Renal cortical epithelial cell (primary cell): Measurements from ENCODE around the gene MPHOSPH9. TPM values are rescaled to one million over a fixed set of nuclear protein-coding genes. Genes with fewer than 3 reads are reported as not detected.
A peak's percentile ranks its signal among the peaks of the same experiment; 100 is the strongest.
"Not testable (repeated sequence)": the region's sequence is repeated elsewhere in the genome, so short reads cannot be mapped to it uniquely, and the experiment has no call there.

Experiments used
- DNase-seq: peaks from one replicate; pipeline ENCODE4 v3.0.0-alpha.2; 2011; ENCODE audit warnings: low read depth
- total RNA-seq: library from RNA; depleted of rRNA; stranded (reverse); fragments of >200 nt; gene quantifications from 2 replicates; pipeline ENCODE4 v1.2.3, GENCODE V29; 2014

Gene MPHOSPH9
- total RNA-seq, 1 donor from 2014 or later, result 64.2 TPM

DNA sequence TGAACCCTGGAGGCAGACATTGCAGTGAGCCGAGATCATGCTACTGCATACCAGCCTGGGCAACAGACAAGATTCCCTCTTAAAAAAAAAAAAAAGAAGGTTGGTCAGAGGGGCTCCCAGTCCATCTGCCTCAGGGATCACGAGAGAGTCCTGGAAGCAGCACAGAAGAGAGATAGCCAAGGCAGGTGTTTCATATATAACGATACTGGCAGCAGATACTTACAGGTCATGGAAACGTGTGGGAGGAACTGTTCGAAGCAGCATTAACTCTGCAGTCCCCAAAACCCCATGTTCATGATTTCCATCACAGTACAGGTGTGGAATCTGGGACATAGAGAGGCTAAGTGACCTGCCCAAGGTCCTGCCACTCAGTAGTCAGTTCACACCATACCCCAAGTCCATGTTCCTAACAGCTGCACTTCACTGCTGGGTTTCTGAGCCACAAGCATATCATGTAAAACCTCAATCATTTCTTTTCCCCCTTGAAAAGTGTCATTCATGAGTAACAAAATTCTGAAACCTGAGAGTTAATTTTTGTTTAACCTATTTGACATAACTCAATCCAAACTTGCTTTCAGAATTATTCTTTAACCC lies 22.0 kb upstream of the MPHOSPH9 start:
- DNase-seq, result no peak

DNA sequence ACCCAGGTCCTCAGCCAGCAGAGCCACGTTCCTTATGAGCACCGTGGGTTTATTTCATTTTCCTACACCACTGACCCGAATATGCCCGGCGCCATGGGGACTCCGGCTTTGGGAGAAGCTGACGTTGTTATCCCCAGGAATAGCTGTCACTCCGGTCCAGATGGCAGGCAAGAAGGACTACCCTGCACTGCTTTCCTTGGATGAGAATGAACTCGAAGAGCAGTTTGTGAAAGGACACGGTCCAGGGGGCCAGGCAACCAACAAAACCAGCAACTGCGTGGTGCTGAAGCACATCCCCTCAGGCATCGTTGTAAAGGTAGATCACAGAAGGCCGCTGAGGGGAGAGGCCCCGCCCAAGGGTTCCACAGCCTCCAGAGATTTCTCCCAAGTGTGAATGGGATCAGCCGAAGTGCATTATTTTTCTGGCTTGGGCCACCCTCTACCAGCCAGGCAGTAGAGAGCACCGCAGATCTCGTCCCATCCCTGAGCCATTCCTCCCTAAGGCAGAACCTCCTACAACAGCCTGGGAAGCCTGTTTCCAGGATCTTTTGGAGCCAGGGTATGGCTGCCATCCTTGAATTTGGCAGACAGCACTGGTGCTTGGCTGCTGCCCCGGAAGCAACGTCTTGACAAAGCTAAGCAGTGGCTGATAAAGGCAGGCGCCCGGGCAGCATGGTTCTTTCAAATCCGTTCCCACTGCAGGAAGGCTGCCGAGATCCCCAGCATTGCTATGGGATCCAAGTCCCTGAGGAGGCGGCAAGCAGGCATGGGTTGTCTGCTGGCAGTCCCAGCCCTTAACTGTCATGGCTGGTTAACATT lies 20.9 kb upstream of the MPHOSPH9 start:
- DNase-seq, result no peak

DNA sequence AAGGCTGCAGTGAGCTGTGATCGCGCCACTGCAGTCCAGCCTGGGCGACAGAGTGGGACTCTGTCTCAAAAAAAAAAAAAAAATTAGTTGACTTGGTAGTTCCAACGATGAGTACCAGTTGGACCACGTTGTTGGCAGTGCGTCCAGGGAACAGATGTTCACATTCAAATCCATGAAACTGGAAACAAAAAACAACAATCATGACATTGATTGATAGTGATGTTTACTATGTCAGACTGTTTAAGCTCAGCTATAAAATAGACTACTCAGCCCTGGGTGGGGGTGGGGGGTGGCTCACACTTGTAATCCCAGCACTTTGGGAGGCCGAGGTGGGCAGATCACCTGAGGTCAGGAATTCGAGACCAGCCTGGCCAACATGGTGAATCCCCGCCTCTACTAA lies 19.4 kb upstream of the MPHOSPH9 start:
- DNase-seq, result not testable (repeated sequence)

DNA sequence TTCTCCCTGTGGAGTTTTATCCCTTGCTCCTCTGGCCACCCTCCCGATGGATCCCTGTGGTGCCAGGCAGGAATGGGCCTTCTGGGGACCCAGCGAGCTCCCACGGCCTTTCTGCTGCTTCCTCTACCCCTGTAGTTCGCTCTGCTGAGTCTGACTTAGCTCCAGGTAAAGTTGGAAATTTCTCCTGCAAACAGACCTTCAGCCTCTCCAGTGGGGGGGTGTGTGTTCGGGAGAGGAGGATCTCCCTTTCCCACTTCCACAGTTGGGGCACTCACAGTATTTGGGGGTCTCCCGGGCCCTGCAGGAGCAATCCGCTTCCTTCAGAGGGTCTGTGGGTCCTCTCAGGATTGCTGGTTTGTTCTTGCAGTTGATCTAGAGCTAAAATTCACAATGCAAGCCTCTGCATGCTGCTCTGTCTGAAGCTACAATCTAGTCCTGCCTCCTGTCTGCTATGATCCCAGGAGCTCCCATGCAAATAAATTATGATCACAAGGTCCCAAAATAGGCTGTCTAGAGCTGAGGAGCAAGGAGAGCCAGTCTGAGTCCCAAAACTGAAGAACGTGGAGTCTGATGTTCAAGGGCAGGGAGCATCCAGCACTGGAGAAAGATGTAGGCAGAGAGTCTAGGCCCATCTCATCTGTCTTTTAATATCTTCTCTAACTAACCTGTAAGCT lies 18.6 kb upstream of the MPHOSPH9 start:
- no peak for DNase-seq

DNA sequence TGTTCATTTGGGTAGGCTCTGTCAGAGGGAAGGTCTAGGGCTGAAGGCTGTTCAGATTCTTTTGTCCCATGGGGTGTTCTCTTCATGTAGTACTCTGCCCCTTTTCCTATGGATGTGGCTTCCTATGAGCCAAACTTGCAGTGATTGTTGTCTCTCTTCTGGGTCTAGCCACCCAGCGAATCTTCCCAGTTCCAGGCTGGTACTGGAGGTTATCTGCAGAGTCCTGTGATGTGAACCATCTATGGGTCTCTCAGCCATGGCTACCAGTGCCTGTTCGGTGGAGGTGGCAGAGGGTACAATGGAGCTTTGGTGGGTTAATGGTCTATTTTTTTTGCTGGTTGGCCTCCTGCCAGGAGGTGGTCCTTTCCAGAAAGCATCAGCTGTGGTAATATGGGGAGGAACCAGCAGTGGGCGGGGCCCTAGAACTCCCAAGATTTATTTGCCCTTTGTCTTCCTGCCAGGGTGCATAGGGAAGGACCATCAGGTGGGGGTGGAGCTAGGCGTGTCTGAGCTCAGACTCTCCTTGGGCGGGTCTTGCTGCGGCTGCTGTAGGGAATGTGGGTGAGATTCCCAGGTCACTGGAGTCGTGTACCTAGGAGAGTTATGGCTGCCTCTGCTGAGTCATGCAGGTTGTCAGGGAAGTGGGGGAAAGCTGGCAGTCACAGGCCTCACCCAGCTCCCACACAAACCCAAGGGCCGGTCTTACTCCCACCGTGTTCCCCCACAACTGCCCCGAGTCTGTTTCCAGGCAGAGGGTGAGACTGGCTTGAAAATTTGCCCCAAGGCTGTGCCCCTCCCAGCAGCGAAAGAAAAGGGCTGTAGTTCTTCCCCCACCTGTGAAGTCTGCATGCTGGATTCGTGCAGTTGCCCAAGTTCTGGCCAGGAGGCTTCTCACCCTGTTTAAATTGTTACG lies 17.8 kb upstream of the MPHOSPH9 start:
- DNase-seq, result peak; percentile 95

DNA sequence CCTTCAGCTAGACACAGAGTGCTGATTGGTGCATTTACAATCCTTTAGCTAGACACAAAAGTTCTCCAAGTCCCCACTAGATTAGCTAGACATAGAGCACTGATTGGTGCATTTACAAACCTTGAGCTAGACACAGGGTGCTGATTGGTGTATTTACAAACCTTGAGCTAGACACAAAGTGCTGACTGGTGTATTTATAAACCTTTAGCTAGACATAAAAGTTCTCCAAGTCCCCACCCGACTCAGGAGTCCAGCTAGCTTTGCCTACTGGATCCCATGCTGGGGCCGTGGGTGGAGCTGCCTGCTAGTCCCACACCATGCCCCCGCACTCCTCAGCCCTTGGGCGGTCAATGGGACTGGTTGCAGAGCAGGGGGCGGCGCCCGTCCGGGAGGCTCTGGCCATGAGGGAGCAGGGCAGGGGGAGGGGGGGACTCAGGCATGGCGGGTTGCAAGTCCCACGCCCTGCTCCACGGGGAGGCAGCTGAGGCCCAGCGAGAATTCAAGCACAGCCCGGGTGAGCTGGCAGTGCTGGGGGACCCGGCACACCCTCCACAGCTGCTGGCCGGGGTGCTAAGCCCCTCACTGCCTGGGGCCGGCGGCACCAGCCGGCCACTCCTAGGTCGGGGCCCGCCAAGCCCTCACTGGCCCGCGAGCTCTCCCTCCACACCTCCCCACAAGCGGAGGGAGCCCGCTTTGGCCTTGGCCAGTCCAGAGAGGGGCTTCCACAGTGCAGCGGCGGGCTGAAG lies 16.2 kb upstream of the MPHOSPH9 start:
- not testable (repeated sequence) for DNase-seq

DNA sequence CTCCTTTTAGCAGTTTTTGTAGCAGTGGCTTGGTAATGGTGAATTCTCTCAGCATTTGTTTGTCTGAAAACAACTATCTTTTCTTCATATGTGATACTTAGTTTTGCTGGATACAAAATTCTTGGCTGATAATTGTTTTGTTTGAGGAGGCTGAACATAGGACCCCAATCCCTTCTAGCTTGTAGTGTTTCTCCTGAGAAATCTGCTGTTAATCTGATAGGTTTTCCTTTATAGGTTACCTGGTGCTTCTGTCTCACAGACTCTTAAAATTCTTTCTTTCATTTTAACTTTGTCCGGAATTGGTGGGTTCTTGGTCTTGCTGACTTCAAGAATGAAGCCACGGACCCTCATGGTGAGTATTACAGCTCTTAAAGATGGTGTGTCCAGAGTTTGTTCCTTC lies 15.2 kb upstream of the MPHOSPH9 start:
- DNase-seq, result not testable (repeated sequence)

DNA sequence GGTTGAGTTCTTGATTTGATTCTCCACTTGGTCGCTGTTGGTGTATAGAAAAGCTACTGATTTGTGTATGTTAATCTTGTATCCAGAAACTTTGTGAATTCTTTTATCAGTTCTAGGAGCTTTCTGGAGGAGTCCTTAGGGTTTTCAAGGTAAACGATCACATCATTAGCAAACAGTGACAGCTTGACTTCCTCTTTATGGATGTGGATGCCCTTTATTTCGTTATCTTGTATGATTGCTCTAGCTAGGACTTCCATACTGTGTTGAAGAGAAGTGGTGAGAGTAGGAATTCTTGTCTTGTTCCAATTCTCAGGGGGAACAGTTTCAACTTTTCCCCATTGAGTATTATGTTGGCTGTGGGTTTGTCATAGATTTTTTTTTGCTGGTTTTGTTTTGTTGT lies 12.7 kb upstream of the MPHOSPH9 start:
- no peak for DNase-seq

DNA sequence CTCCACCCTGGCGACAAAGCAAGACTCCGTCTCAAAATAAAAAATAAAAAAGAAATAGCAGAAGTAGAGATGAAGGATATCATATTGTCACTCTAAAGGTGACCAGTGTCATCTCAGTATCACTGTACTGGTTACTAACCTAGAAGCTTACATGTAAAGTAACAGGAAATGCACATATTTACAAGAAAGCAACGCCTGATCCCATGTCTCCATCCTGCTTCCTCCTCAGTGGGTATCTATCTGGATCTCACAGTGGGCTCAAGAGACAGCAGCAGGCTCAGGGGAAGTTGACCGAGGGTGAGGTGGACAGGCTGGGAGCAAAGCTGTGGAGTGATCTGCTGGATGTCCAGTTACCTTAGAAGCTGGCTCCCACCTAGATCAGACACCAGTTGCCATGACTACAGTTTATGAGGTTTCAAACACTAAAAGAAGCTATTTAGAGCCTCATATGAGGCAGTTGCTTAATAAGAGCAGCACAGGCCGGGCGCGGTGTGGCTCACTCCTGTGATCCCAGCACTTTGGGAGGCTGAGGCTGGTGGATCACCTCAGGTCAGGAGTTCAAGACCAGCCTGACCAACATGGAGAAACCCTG lies 10.8 kb upstream of the MPHOSPH9 start:
- peak; percentile 33 for DNase-seq

DNA sequence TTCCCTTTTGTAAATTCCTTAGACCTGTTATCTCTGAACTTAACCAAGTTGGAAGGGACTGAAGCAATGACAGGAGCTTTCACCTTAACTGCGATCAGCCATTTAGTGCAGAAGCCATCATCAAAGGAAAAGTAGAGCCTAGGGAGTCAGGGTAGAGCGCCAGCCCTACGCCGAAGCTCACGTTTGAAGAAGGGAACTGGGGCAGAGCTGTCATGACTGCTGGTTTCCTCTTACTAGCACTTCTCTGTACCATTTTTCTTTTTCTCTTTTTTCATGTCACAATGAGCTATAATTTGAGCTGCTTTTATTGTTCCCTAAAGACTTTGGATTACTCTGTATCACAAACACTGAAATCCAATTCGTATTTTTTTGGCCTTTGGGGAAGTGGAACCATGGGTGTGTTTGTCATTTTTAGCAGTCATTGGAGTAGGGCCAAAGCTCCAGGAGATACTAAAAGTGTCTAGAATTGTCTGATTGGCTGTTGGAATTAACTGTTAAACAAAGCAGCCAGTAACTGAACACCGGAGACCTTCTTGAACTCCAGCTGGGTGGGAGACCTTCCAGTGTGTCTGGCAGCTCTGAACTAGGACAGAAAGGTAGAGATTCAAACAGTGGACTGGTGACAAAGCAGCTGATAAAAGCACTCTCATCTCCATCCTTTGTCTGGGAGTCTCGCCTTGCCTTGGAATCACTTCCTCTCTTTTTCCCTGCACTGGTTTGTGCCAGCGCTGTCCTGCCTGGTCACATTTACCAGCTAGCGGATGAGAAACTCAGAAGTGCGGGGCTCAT lies 9.4 kb upstream of the MPHOSPH9 start:
- DNase-seq, result no peak

DNA sequence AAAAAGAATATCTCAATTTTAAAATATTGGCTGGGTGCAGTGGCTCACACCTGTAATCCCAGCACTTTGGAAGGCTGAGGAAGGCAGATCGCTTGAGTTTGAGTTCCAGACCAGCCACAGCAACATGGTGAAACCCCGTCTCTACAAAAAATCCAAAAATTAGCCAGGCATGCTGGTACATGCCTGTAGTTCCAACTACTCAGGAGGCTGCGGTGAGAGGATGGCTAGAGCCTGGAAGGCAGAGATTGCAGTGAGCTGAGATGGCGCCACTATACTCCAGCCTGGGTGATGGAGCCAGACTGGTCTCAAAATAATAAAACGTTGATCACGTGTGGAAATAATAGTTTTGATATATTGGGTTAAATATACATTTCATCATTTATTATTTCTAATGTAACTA lies 6.0 kb upstream of the MPHOSPH9 start:
- no peak for DNase-seq

DNA sequence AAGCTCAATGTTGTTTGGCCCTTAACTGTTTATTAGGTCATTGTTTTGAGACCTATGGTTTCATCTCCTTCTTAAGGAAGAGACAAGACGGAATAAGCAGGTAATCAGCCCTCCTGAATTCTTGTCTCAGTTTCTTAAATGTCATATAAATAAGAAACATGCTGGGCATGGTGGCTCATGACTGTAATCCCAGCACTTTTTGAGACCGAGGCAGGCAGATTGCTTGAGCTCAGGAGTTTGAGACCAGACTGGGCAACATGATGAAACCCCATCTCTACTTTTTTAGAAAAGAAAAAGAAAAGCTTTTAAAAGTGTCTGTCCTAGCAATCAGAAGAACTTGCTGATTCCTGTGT lies 5.4 kb upstream of the MPHOSPH9 start:
- no peak for DNase-seq

DNA sequence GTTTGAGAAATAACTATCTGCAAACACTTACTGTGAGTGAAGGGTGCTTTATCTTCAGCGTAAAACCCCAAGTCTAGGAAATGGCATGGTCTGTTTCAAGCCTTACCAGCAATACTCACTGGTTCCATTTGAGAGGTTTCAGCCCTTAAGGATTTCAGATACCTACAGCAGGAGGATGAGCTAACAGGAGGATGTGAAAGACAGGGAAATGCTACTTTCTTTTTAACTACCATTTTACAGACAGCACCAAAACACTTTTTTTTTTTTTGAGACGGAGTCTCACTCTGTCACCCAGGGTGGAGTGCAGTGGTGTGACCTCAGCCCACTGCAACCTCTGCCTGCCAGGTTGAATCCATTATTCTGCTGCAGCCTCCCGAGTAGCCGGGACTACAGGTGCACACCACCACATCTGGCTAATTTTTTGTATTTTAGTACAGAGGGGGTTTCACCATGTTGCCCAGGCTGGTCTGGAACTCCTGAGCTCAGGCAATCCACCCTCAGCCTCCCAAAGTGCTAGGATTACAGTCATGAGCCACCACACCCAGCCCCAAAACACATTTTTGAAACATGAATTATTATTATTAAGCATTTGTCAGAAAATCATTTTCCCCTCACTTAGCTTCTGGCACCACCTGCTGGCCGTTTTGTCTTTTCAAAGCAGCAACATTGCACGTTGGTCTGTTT lies 4.8 kb upstream of the MPHOSPH9 start:
- DNase-seq, result peak; percentile 42

DNA sequence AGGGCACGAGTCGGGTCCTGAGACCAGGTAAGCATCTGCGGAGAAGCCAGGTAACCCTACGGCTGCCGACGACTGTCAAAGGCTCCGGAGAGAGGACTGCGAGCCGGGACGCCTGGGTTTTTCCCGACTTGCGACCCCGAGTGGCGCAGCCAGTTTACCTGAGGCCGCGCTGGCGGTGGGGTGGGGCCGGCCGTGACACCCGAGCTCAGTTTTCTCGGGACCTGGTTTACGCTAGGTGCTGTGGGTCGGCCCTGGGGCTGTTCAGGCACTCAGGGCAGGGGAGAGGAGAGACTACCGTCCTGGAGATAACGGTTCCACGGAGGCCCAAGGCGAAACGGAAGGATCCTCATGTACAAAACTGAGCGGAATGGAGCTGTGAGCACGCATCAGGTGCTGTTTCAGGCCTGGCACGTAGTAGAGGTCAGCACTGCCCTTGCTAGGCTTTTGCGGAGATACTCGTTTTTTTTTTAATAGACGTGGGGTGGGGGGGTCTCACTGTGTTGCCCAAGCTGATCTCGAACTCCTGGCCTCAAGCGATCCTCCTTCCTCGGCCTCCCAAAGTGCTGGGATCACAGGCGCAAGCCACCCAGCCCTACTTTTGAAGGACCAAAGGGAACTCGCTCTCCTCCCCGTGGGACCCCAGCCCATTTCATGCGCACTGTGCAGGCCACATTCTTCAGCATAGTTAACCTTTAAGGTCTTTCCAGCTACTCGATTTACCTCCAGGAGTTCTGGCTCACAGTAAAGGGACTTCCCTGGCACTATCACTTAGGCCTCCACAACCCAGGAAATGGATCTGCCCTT lies 766 bp upstream of the MPHOSPH9 start:
- DNase-seq, result no peak

DNA sequence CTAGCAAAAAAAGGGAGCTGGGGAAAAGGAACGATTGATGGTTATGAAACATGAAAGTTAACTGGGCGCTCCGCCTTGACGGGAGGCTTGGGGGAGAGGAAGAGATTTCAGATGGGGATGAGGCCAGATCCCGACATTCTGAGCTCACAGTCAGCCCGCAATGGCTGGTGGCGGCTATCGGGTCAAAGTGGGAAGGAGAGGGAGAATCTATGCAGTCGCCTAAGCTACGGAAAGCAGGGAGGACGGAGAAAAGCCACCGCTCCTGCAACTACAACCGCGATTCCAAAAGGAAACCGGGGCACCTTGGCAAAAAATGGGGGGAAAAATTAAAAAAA lies 502 bp downstream of the MPHOSPH9 start:
- no peak for DNase-seq

DNA sequence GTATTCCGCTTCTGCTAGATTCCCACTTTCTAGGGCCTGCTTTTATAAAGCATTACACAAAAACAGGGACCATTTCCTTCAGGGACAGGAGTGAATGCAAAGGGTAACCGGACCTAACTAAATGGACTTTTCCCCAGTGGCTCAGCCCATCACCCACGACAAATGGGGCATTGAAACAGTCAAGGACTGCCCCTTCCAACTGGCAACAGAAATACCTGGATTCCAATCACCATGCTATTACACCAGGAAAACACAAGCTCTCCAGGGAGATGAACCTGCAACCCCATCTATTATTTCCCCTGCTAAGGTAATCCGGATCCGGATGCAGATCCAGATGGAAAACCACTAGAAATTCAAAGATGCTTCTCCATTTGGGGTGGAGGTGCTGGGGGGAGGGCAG lies 1.0 kb downstream of the MPHOSPH9 start:
- peak; percentile 42 for DNase-seq

DNA sequence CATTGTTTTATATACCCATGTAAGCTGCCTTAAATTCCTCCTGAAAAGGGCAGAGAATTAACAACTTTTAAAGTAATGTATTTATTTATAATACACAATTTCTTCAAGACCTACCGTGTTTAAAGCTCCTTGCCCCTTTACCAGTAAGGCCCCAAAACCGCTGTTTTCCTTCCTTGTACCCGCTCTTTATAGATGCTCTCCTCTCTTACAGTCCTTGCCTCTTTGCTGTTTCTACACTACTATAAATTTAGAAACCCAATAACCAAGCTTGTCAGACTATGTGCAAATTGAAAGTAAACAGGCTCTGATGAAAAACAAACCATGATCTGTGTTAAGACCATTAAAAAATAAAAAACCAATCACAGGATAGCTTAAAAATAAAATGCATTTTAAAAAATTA lies 3.9 kb downstream of the MPHOSPH9 start:
- DNase-seq, result no peak

DNA sequence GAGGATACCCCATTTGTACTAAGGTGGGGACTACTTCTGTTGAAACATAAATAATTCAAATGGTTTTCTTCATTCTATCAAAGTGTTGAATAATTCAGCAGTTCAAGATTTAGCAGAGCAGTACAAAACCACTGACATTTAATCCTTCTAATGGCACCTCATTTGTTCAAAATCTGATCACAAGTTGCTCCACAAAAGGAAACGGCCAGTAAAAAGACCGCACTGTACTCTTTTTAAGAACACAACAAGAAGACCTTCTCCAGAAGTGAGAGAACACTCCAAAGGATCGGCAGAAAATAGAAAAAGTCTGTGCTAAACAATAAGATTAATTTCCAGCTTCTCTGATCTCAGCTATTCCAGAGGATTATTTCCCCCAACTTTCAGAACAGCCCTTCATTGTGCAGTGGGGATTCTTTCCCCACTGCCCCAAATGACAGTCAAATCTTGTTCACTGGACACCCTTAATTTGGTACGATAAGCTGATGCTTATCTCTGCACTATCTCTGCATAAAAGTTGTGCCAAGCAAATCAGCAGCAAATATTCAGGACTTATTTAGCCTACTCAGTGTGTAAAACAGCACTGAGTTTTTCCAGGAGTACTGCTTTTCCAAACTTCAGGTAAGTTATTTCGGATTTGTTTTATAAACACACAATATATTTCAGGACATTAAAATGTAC lies 5.2 kb downstream of the MPHOSPH9 start:
- DNase-seq, result no peak
